ENCODE measurements around the gene NAALADL2. TPM values are rescaled to one million over a fixed set of nuclear protein-coding genes. Genes with fewer than 3 reads are reported as not detected.
"Not testable (repeated sequence)": the region's sequence is repeated elsewhere in the genome, so short reads cannot be mapped to it uniquely, and the experiment has no call there.

Gene NAALADL2
- total RNA-seq, 2 donors from 2014 or later: 6.2 to 14.5 TPM

GRCh38 chr3:175457301-175457700, 598.2 kb downstream of the NAALADL2 start:
- H3K27ac ChIP-seq: no peak overlapping the region
- H3K4me3 ChIP-seq: no peak overlapping the region
- ATAC-seq (no peak), DNase-seq (no peak)
- no peaks in the 10 kb centered on the region for H3K9me3 ChIP-seq
- no peak for TF ChIP-seq POLR2A (IDR thresholded peaks at IDR 0.05)
- no peak for TF ChIP-seq CTCF (IDR thresholded peaks at IDR 0.05)
- no peaks in the 10 kb centered on the region for H3K27me3 ChIP-seq
- intact Hi-C loops (cut with DNase I): no loop called here
- H3K4me1 ChIP-seq: no peaks in the 10 kb centered on the region
- 76 to 78% methylated on average over 2 of the region's 2 CpGs for WGBS, 2 donors
- H3K36me3 ChIP-seq (replicated peaks in 1 of 2; ENCODE audit: insufficient read depth in 1 of 2, low read depth in 2 of 2): no peaks in the 10 kb centered on the region

- H3K4me3 ChIP-seq; H3K27ac ChIP-seq; H3K27me3 ChIP-seq; H3K4me1 ChIP-seq; ATAC-seq; H3K9me3 ChIP-seq; intact Hi-C loops (cut with DNase I); H3K36me3 ChIP-seq (replicated peaks in 1 of 2; ENCODE audit: insufficient read depth in 1 of 2, low read depth in 2 of 2); DNase-seq: not testable (repeated sequence)
- 65 to 78% methylated on average over 4 of the region's 4 CpGs for WGBS, 2 donors
Measured at GRCh38 chr3:175460849-175461399, 601.8 kb downstream of the NAALADL2 start.

GRCh38 chr3:175464362-175464761, 605.2 kb downstream of the NAALADL2 start:
- intact Hi-C loops (cut with DNase I): no loop called here
- Histone ChIP-seq H3K4me3 (no peak overlapping the region), H3K9me3 (no peaks in the 10 kb centered on the region), H3K4me1 (no peaks in the 10 kb centered on the region), H3K27me3 (no peaks in the 10 kb centered on the region), H3K27ac (no peak overlapping the region), H3K36me3 (replicated peaks in 1 of 2; ENCODE audit: insufficient read depth in 1 of 2, low read depth in 2 of 2) (no peaks in the 10 kb centered on the region)
- ATAC-seq: no peak
- TF ChIP-seq POLR2A (IDR thresholded peaks at IDR 0.05): no peak
- no peak for TF ChIP-seq CTCF (IDR thresholded peaks at IDR 0.05)
- no peak for DNase-seq
- WGBS, 2 donors: 88 to 90% methylated on average over 3 of the region's 3 CpGs

- H3K36me3 ChIP-seq (replicated peaks in 1 of 2; ENCODE audit: insufficient read depth in 1 of 2, low read depth in 2 of 2): no peaks in the 10 kb centered on the region
- H3K4me3 ChIP-seq: no peak overlapping the region
- intact Hi-C loops (cut with DNase I): no loop called here
- H3K27me3 ChIP-seq: no peaks in the 10 kb centered on the region
- TF ChIP-seq POLR2A (IDR thresholded peaks at IDR 0.05) (no peak), CTCF (IDR thresholded peaks at IDR 0.05) (no peak)
- no peaks in the 10 kb centered on the region for H3K4me1 ChIP-seq
- ATAC-seq (no peak), DNase-seq (no peak)
- H3K27ac ChIP-seq: no peak overlapping the region
- H3K9me3 ChIP-seq: no peaks in the 10 kb centered on the region
Measured at GRCh38 chr3:175469124-175469523, 610.0 kb downstream of the NAALADL2 start.

- H3K9me3 ChIP-seq: no peaks in the 10 kb centered on the region
Measured at GRCh38 chr3:175475765-175476164, 616.6 kb downstream of the NAALADL2 start.

More at GRCh38 chr3:175475765-175476164, 616.6 kb downstream of the NAALADL2 start:
- WGBS, 2 donors: 86 to 89% methylated on average over 4 of the region's 4 CpGs
- DNase-seq: no peak
- H3K36me3 ChIP-seq (replicated peaks in 1 of 2; ENCODE audit: insufficient read depth in 1 of 2, low read depth in 2 of 2): no peaks in the 10 kb centered on the region
- no peak for ATAC-seq
- intact Hi-C loops (cut with DNase I): no loop called here
- no peaks in the 10 kb centered on the region for H3K4me1 ChIP-seq
- no peak overlapping the region for H3K27ac ChIP-seq
- no peaks in the 10 kb centered on the region for H3K27me3 ChIP-seq
- TF ChIP-seq POLR2A (IDR thresholded peaks at IDR 0.05) (no peak), CTCF (IDR thresholded peaks at IDR 0.05) (no peak)
- no peak overlapping the region for H3K4me3 ChIP-seq

Measured in body of pancreas (tissue), 4 donors.